Body of pancreas (tissue), 4 donors: ENCODE data around the gene SPINK1. TPM values are rescaled to one million over a fixed set of nuclear protein-coding genes. Genes with fewer than 3 reads are reported as not detected.

ENCODE experiments used
- ATAC-seq: fragments of 150-250 bp; one replicate; pipeline ENCODE4 v1.9.1; 2016
- DNase-seq, 4 donors: peaks; one replicate each; pipeline ENCODE4 v3.0.0-alpha.2; 2019
- H3K27ac ChIP-seq, 4 donors: fragments of 200-600 bp; sonication (generic); 1 replicate in 3 of 4; 2 replicates in 1 of 4; pipeline versions ENCODE4 v1.5.1 to v1.6.1; 2016 to 2019; ENCODE audit warnings: mild to moderate bottlenecking in 1 of 4, mixed read lengths in 1 of 4, moderate library complexity in 1 of 4
- H3K27me3 ChIP-seq, 2 donors: fragments of 200-600 bp; sonication (generic); one replicate each; pipeline ENCODE4 v1.6.0; 2016; ENCODE audit warnings: mild to moderate bottlenecking in 1 of 2
- H3K36me3 ChIP-seq, 2 donors: fragments of 200-600 bp; sonication (generic); replicated peaks in 1 of 2; 2 replicates each; pipeline ENCODE4 v1.5.1; 2016; ENCODE audit warnings: low read depth in 2 of 2; ENCODE audit not compliant: insufficient read depth in 1 of 2
- H3K4me1 ChIP-seq: fragments of 200-600 bp; sonication (generic); one replicate; pipeline ENCODE4 v1.6.0; 2016
- H3K4me3 ChIP-seq, 2 donors: fragments of 200-600 bp; sonication (generic); 1 replicate in 1 of 2; 2 replicates in 1 of 2; pipeline ENCODE4 v1.5.1; 2016 to 2019
- H3K9me3 ChIP-seq, 3 donors: fragments of 200-600 bp; sonication (generic); 1 replicate in 2 of 3; 2 replicates in 1 of 3; pipeline ENCODE4 v1.5.1; 2016
- CTCF ChIP-seq, 7 experiments: fragments of 450-650 bp in 4 of 7; fragments of 200-600 bp in 3 of 7; sonication (generic) in 3 of 7; IDR thresholded peaks; one replicate each; pipeline ENCODE4 v1.5.1; 2016 to 2019; ENCODE audit warnings: antibody characterized with exemption in 7 of 7
- POLR2A ChIP-seq, 3 donors: fragments of 450-650 bp; IDR thresholded peaks; one replicate each; pipeline ENCODE4 v1.6.1; 2016; ENCODE audit warnings: antibody characterized with exemption in 3 of 3, mild to moderate bottlenecking in 2 of 3
- WGBS, 2 donors: methylation state at CpG; one replicate each; pipeline ENCODE4 v1.1.5; 2017; 5-methylcytosine and 5-hydroxymethylcytosine counted together
- intact Hi-C: fragments of 100-400 bp; cut with DNase I; formaldehyde crosslinking; loops from one replicate; pipeline ENCODE4 v1.15.1; 2023
- total RNA-seq, 2 donors: library from RNA; depleted of rRNA; stranded (reverse); fragments of >200 nt; gene quantifications; one replicate each; pipeline ENCODE4 v1.1.0, GENCODE V29; 2016

SPINK1 gene
- total RNA-seq, 2 donors from 2014 or later, result 3,901 to 5,969 TPM

GRCh38 chr5:147776989-147777388 lies 54.5 kb downstream of the SPINK1 start:
- no peak overlapping the region for H3K4me3 ChIP-seq
- DNase-seq, result no peak
- intact Hi-C loops, result no loop called here
- H3K27me3 ChIP-seq, result no peaks in the 10 kb centered on the region
- TF ChIP-seq CTCF (IDR thresholded peaks at IDR 0.05), result no peak
- TF ChIP-seq POLR2A (IDR thresholded peaks at IDR 0.05), result no peak
- H3K9me3 ChIP-seq, result no peaks in the 10 kb centered on the region
- no peak overlapping the region for H3K27ac ChIP-seq
- WGBS, 2 donors, result 83 to 89% methylated on average over 4 of the region's 4 CpGs
- ATAC-seq, result no peak
- no peaks in the 10 kb centered on the region for H3K36me3 ChIP-seq
- no peaks in the 10 kb centered on the region for H3K4me1 ChIP-seq

Other genes starting within 250 kb of the SPINK1 start
- 1 to 10 TPM in 1 of 2 donors, under 1 TPM in 1; 0.78 to 1.3 TPM for gene JAKMIP2, start 48.9 kb downstream of the SPINK1 start, total RNA-seq
- not detected for gene SCGB3A2, start 47.0 kb upstream of the SPINK1 start, total RNA-seq
- gene C5orf46, start 74.9 kb upstream of the SPINK1 start, total RNA-seq, result not detected
- 1 to 10 TPM in 1 of 2 donors, under 1 TPM in 1; 0.52 to 1.6 TPM for gene SPINK5, start 232.3 kb upstream of the SPINK1 start, total RNA-seq